K562 (cell line): ENCODE results near the gene ANO2. TPM values are rescaled to one million over a fixed set of nuclear protein-coding genes. Genes with fewer than 3 reads are reported as not detected.
A peak's percentile ranks its signal among the peaks of the same experiment; 100 is the strongest.

Source experiments
- ATAC-seq: fragments of 200-7000 bp; cut with Tn5 transposase; 3 replicates; pipeline ENCODE4 v1.9.1; 2020; ENCODE audit warnings: moderate library complexity
- BruUV-seq: library from RNA; stranded (reverse); fragments of 400-500 nt; replicated peaks from 2 replicates; lab custom pipeline; 2021; lab: Mats Ljungman, UMichigan
- CTCF ChIA-PET: fragments of 300-600 bp; formaldehyde crosslinking; extraction: SDS; loops from one replicate; lab custom pipeline; 2021; ENCODE audit warnings: low intra/inter-chr PET ratio; lab: Yijun Ruan, JAX
- POLR2A ChIA-PET: fragments of 300-600, 350-650 bp; sonication (Branson Sonifier 250); formaldehyde crosslinking; extraction: SDS; loops from one replicate; lab custom pipeline; 2021; ENCODE audit warnings: antibody characterized with exemption, inconsistent platforms; lab: Yijun Ruan, JAX
- DNase-seq, 4 experiments: peaks; one replicate each; pipeline versions ENCODE4 v3.0.0 to v3.0.0-alpha.2; 2011 to 2018; ENCODE audit warnings: low spot score in 3 of 4, mixed read lengths in 3 of 4; ENCODE audit errors: extremely low read depth in 1 of 4
- FAIRE-seq: peaks from 2 replicates; lab custom pipeline; 2011; peaks lifted over from hg19 to GRCh38; lab: Jason Lieb, UNC
- H2AFZ ChIP-seq: 2 replicates; pipeline ENCODE4 v1.6.0; 2011; ENCODE audit warnings: low read depth, low read length, control low read depth, inconsistent platforms
- H3K27ac ChIP-seq: fragments of 200-600 bp; 3 replicates; pipeline ENCODE4 v1.8.0; 2011; ENCODE audit warnings: low read depth, mild to moderate bottlenecking, control low read depth, inconsistent platforms, low read length, moderate library complexity, mixed read lengths; ENCODE audit errors: extremely low read depth
- H3K27me3 ChIP-seq, 2 experiments: fragments of 300-600 bp in 1 of 2; 2 replicates in 1 of 2; 3 replicates in 1 of 2; pipeline versions ENCODE4 v1.6.0 to v1.8.0; 2011; ENCODE audit warnings: inconsistent platforms in 2 of 2, low read length in 2 of 2, mild to moderate bottlenecking in 1 of 2, mixed read lengths in 1 of 2, moderate library complexity in 1 of 2; ENCODE audit not compliant: control insufficient read depth in 2 of 2, insufficient read depth in 2 of 2
- H3K36me3 ChIP-seq: fragments of 300-600 bp; 3 replicates; pipeline ENCODE4 v1.8.0; 2011; ENCODE audit warnings: mild to moderate bottlenecking, low read length, inconsistent platforms; ENCODE audit not compliant: control insufficient read depth, insufficient read depth
- H3K4me1 ChIP-seq, 2 experiments: fragments of 200-600 bp in 1 of 2; replicated peaks in 1 of 2; 2 replicates in 1 of 2; 3 replicates in 1 of 2; pipeline versions ENCODE4 v1.5.1 to v1.8.0; 2011; ENCODE audit warnings: inconsistent platforms in 2 of 2, low read length in 2 of 2, mild to moderate bottlenecking in 1 of 2, mixed read lengths in 1 of 2, moderate library complexity in 1 of 2; ENCODE audit not compliant: control insufficient read depth in 2 of 2, insufficient read depth in 2 of 2
- H3K4me2 ChIP-seq: 2 replicates; pipeline ENCODE4 v1.6.1; 2011; ENCODE audit warnings: low read length, control low read depth, inconsistent platforms, mixed read lengths; ENCODE audit not compliant: insufficient read depth
- H3K4me3 ChIP-seq: fragments of 200-600 bp; sonication (generic), shearing (Covaris generic); 2 replicates; pipeline ENCODE4 v1.5.1; 2016; ENCODE audit warnings: control low read depth, inconsistent platforms
- H3K79me2 ChIP-seq: fragments of 200-600 bp; 3 replicates; pipeline ENCODE4 v1.8.0; 2011; ENCODE audit warnings: low read length, inconsistent platforms; ENCODE audit not compliant: control insufficient read depth, insufficient read depth
- H3K9ac ChIP-seq, 2 experiments: 2 replicates each; pipeline versions ENCODE4 v1.6.0 to v1.6.1; 2011; ENCODE audit warnings: low read depth in 2 of 2, low read length in 2 of 2, control low read depth in 1 of 2, inconsistent platforms in 1 of 2, mild to moderate bottlenecking in 1 of 2, mixed read lengths in 1 of 2; ENCODE audit not compliant: insufficient read depth in 1 of 2
- H3K9me1 ChIP-seq: one replicate; pipeline ENCODE4 v1.6.0; 2011; ENCODE audit warnings: inconsistent platforms, mild to moderate bottlenecking, low read length, moderate library complexity; ENCODE audit not compliant: control insufficient read depth, insufficient read depth
- H3K9me3 ChIP-seq: replicated peaks from 2 replicates; pipeline ENCODE4 v1.5.1; 2011; ENCODE audit warnings: low read depth, low read length, inconsistent platforms; ENCODE audit not compliant: control insufficient read depth, insufficient read depth
- H4K20me1 ChIP-seq: replicated peaks from 2 replicates; pipeline ENCODE4 v1.6.1; 2011; ENCODE audit warnings: low read length, inconsistent platforms, mixed read lengths; ENCODE audit not compliant: control insufficient read depth, insufficient read depth
- BRF1 ChIP-seq: IDR thresholded peaks from 3 replicates; pipeline ENCODE4 v1.6.1; 2011; ENCODE audit warnings: borderline replicate concordance, mild to moderate bottlenecking; ENCODE audit not compliant: insufficient read length; ENCODE audit errors: extremely low read depth
- DMBX1 ChIP-seq: fragments of 250-450 bp; sonication (Bioruptor Pico); IDR thresholded peaks from 2 replicates; pipeline ENCODE4 v1.8.0; 2022; ENCODE audit warnings: inconsistent platforms, mild to moderate bottlenecking, moderate library complexity, borderline replicate concordance
- FOS ChIP-seq: IDR thresholded peaks from 3 replicates; pipeline ENCODE4 v1.6.1; 2011; ENCODE audit not compliant: insufficient read length; ENCODE audit errors: extremely low read depth
- MYNN ChIP-seq, 2 experiments: sonication (generic); formaldehyde crosslinking in 1 of 2; IDR thresholded peaks; 2 replicates each; pipeline versions ENCODE4 v1.5.0 to v1.6.1; 2016 to 2020; ENCODE audit warnings: antibody characterized with exemption in 1 of 2, missing genetic modification reagents in 1 of 2
- RFX1 ChIP-seq: fragments of 450-650 bp; IDR thresholded peaks from 2 replicates; pipeline ENCODE4 v1.6.1; 2016; ENCODE audit warnings: mild to moderate bottlenecking, moderate library complexity
- TRIM24 ChIP-seq, 2 experiments: fragments of 450-650 bp; IDR thresholded peaks; 2 replicates each; pipeline ENCODE4 v1.6.1; 2016
- WGBS: fragments of 100-300 bp; shearing (Covaris generic); methylation state at CpG from one replicate; pipeline ENCODE4 v1.1.6; 2016; ENCODE audit warnings: low coverage, mixed read lengths; ENCODE audit not compliant: insufficient coverage; ENCODE audit errors: missing lambda C conversion rate; 5-methylcytosine and 5-hydroxymethylcytosine counted together
- in situ Hi-C: fragments of 300-500 bp; cut with MboI; formaldehyde crosslinking; loops from 4 replicates; pipeline ENCODE4 v1.15.0; 2018; ENCODE audit warnings: inconsistent platforms, mixed read lengths
- intact Hi-C: fragments of 100-400 bp; cut with micrococcal nuclease; formaldehyde crosslinking; loops from 2 replicates; pipeline ENCODE4 v1.14.2; 2022
- polyA plus RNA-seq, 8 experiments: library from polyadenylated mRNA; depleted of rRNA in 4 of 8; stranded (reverse) in 5 of 8; unstranded in 3 of 8; fragments of >200 nt; fragmentation: Nextera tagmentation in 2 of 8; fragmentation: Illumina TruSeq in 1 of 8; extraction: Ambion mirVana in 2 of 8; extraction: Trizol in 1 of 8; gene quantifications; 2 replicates each; pipeline versions ENCODE4 v1.2.1 to v1.2.3, GENCODE V29; 2011 to 2014; ENCODE audit warnings: inconsistent platforms in 1 of 8, missing spikeins in 1 of 8
- total RNA-seq, 7 experiments: library from RNA; depleted of rRNA in 6 of 7; stranded (reverse); fragments of >200 nt in 6 of 7; fragmentation: Illumina TruSeq in 2 of 7; extraction: Trizol in 2 of 7; gene quantifications; 2 replicates each; pipeline versions ENCODE4 v1.2.1 to v1.2.3, GENCODE V29; 2011 to 2021; ENCODE audit warnings: low replicate concordance in 1 of 7
- TF ChIP-seq, protein P1 (sequence below): sonication (generic); formaldehyde crosslinking; IDR thresholded peaks from 2 replicates; pipeline ENCODE4 v1.8.0; 2022; ENCODE audit warnings: mild to moderate bottlenecking, missing genetic modification reagents
- TF ChIP-seq, protein P2 (sequence below): sonication (generic); formaldehyde crosslinking; IDR thresholded peaks from 2 replicates; pipeline ENCODE4 v1.9.0; 2022; ENCODE audit warnings: mild to moderate bottlenecking, missing genetic modification reagents

Gene ANO2
- total and polyA plus RNA-seq, 9 of the 15 experiments (the other 6 are each of a cell fraction or from before 2014, with no cell fraction given) = 0.64 TPM; not detected in 8

DNA sequence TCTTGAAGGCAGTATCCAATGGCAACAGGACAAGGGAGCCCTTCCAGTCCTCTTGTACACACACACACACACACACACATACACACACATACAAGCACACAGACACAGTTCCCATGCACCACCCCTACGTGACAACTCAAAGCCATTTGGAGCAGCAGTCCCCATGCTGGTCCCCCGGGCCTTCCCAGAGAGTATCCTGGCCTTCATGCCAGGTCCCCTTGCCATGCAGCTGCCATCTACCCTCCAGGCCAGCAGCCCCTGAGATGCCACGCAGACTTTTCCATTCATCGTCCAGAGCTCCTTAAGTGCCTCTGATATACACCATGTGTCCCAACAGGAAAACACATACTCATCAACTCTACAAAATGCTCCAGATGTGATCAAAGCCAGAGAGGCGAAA is 159.5 kb downstream of the ANO2 start:
- Histone ChIP-seq H2AFZ (no peak overlapping the region), H3K4me1 (no peaks in the 10 kb centered on the region), H3K27me3 (no peaks in the 10 kb centered on the region; a peak in 1 of 5 replicates), H3K4me3 (no peak overlapping the region), H3K27ac (no peak overlapping the region), H3K9ac (no peak overlapping the region), H3K9me1 (no peaks in the 10 kb centered on the region), H4K20me1 (no peaks in the 10 kb centered on the region), H3K4me2 (no peak overlapping the region), H3K9me3 (no peaks in the 10 kb centered on the region), H3K36me3 (no peaks in the 10 kb centered on the region), H3K79me2 (no peaks in the 10 kb centered on the region)
- FAIRE-seq = no peak
- CTCF ChIA-PET = no interaction called here
- WGBS = 0% methylated on average over 5 of the region's 5 CpGs
- ATAC-seq = no peak
- TF ChIP-seq RFX1 (peak; percentile 48), DMBX1 (CRISPR knock-in tag) (no peak), MYNN (IDR thresholded peaks at IDR 0.05) (peak; percentile 87; the same call in 1 of the 2 replicates), MYNN (CRISPR knock-in tag; IDR thresholded peaks at IDR 0.05) (no peak), TRIM24 (IDR thresholded peaks at IDR 0.05) (no peak)
- in situ Hi-C loops = loop anchor here (25.0 kb wide), 1 partner anchor 598 kb away; no protein-coding TSS in a partner anchor
- POLR2A ChIA-PET = no interaction called here
- BruUV-seq = no TSS peak
- no peak for DNase-seq
- intact Hi-C loops = no loop called here

DNA sequence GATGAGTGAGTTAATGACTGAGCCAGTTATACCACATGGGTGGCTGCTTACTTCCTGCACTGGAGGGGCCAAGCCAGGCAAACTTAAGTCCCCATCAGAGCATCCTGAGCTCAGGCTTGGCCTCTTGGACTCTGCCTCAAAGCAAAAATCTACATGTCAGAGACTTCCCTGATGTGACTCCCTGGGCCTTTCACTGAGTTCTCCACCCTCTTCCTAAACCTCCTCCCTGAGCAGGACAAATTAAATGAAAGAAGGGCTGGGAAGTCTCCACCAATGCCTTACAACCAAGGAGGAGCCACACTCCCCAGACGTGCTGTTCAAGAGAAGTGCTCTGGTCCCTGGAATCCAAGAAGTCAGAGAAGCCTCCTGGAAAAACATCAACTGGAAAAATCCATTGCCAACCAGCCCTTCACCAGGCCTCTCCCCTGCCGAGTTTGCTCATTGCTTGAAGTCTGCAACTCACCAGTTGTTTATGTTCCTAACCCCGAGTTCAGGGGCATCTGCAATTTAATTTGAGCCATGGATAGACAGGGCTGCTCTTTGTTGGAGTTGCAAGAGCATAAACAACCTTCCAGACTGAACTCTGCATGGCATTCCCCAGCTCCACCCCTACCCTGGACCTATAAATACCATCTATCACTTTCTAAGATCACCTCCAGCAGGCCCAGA is 160.5 kb downstream of the ANO2 start:
- ChIA-PET CTCF (no interaction called here), POLR2A (no interaction called here)
- FAIRE-seq (no peak), DNase-seq (no peak), ATAC-seq (no peak)
- H3K9me1 ChIP-seq = no peaks in the 10 kb centered on the region
- no TSS peak for BruUV-seq
- no peak overlapping the region for H3K9ac ChIP-seq
- no peaks in the 10 kb centered on the region for H3K36me3 ChIP-seq
- intact Hi-C loops (no loop called here), in situ Hi-C loops (loop anchor here (25.0 kb wide), 1 partner anchor 597 kb away; no protein-coding TSS in a partner anchor)
- no peaks in the 10 kb centered on the region for H4K20me1 ChIP-seq
- H3K4me2 ChIP-seq = no peak overlapping the region
- H3K4me3 ChIP-seq = no peak overlapping the region
- H3K9me3 ChIP-seq = no peaks in the 10 kb centered on the region
- no peaks in the 10 kb centered on the region for H3K4me1 ChIP-seq
- 0% methylated on average over 3 of the region's 3 CpGs for WGBS
- no peaks in the 10 kb centered on the region for H3K79me2 ChIP-seq
- H3K27ac ChIP-seq = no peak overlapping the region
- no peak overlapping the region for H2AFZ ChIP-seq
- H3K27me3 ChIP-seq = no peaks in the 10 kb centered on the region; a peak in 1 of 5 replicates
- TF ChIP-seq, protein P1, sequence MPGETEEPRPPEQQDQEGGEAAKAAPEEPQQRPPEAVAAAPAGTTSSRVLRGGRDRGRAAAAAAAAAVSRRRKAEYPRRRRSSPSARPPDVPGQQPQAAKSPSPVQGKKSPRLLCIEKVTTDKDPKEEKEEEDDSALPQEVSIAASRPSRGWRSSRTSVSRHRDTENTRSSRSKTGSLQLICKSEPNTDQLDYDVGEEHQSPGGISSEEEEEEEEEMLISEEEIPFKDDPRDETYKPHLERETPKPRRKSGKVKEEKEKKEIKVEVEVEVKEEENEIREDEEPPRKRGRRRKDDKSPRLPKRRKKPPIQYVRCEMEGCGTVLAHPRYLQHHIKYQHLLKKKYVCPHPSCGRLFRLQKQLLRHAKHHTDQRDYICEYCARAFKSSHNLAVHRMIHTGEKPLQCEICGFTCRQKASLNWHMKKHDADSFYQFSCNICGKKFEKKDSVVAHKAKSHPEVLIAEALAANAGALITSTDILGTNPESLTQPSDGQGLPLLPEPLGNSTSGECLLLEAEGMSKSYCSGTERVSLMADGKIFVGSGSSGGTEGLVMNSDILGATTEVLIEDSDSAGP (CRISPR knock-in tag) = no peak
- TF ChIP-seq BRF1 (no peak), FOS (no peak)
- TF ChIP-seq, protein P2, sequence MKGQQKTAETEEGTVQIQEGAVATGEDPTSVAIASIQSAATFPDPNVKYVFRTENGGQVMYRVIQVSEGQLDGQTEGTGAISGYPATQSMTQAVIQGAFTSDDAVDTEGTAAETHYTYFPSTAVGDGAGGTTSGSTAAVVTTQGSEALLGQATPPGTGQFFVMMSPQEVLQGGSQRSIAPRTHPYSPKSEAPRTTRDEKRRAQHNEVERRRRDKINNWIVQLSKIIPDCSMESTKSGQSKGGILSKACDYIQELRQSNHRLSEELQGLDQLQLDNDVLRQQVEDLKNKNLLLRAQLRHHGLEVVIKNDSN (CRISPR knock-in tag) = no peak
